ENCODE results near the gene CSN1S1. TPM values are rescaled to one million over a fixed set of nuclear protein-coding genes. Genes with fewer than 3 reads are reported as not detected.

The CSN1S1 gene
- total RNA-seq: not detected in 2 replicates

GRCh38 chr4:69930768-69931167 lies at the start of gene CSN1S1:
Gene CSN1S1 (plus strand): TSS chr4:69931068. CDS start chr4:69932556, 1,488 bp downstream.

GRCh38 chr4:69965628-69966027 lies 34.8 kb downstream of the CSN1S1 start, which contains the start of gene CSN2:
Gene CSN2 (minus strand): TSS chr4:69965728. CDS start chr4:69960995, 4,733 bp downstream.

GRCh38 chr4:69995526-69996016 lies 64.7 kb downstream of the CSN1S1 start, which contains the start of gene STATH:
Gene STATH (plus strand): TSS chr4:69995966. CDS start chr4:69998438, 2,472 bp downstream.

Other genes starting within 250 kb of the CSN1S1 start
- gene SULT1B1, start 170.4 kb upstream of the CSN1S1 start, total RNA-seq: under 0.01 and 0.15 TPM in 2 replicates
- 0.44 TPM in 1 of 2 replicates, not detected in the other for gene SULT1E1, start 70.9 kb upstream of the CSN1S1 start, total RNA-seq
- not detected in 2 replicates for gene CSN2, start 34.7 kb downstream of the CSN1S1 start, total RNA-seq
- not detected in 2 replicates for gene STATH, start 64.9 kb downstream of the CSN1S1 start, total RNA-seq
- gene HTN3, start 97.4 kb downstream of the CSN1S1 start, total RNA-seq: not detected in 2 replicates
- gene HTN1, start 119.4 kb downstream of the CSN1S1 start, total RNA-seq: not detected in 2 replicates
- not detected in 2 replicates for gene PRR27, start 223.2 kb downstream of the CSN1S1 start, total RNA-seq

Data from smooth muscle cell of trachea (primary cell).